ENCODE measurements around the gene CDCA3.
A peak's percentile ranks its signal among the peaks of the same experiment; 100 is the strongest.

The CDCA3 gene

DNA sequence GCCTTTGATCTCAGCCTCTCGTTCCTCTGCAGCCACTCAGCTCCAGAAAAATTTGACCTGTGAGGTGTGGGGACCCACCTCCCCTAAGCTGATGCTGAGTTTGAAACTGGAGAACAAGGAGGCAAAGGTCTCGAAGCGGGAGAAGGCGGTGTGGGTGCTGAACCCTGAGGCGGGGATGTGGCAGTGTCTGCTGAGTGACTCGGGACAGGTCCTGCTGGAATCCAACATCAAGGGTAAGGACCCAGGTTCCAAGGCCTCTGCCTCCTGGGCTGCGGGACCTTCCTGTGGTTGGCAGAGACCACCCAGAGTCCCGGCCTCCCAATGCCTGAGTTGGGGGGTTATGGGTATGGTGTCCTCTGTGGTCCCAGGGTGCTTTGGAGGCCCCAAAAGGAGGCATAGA lies 34.0 kb downstream of the CDCA3 start:
- Histone ChIP-seq H3K4me1 (ENCODE audit: control insufficient read depth in 2 of 2, insufficient read depth in 1 of 2, low read depth in 1 of 2, low read length in 2 of 2) (peaks cover 38% of the 10 kb centered on the region in 2 donors), H3K18ac (ENCODE audit: low read length) (no peak overlapping the region), H3K36me3 (replicated peaks in 1 of 2; ENCODE audit: control insufficient read depth in 2 of 2, insufficient read depth in 2 of 2, low read length in 2 of 2) (no peaks in the 10 kb centered on the region), H2AFZ (ENCODE audit: low read length) (no peak overlapping the region), H2BK15ac (ENCODE audit: low read length) (no peak overlapping the region), H4K8ac (ENCODE audit: low read depth, low read length) (no peak overlapping the region), H3K9me3 (replicated peaks in 1 of 2; ENCODE audit: control insufficient read depth in 2 of 2, insufficient read depth in 1 of 2, low read depth in 1 of 2, low read length in 2 of 2) (peaks cover 0 to 4% of the 10 kb centered on the region in 2 donors), H3K14ac (ENCODE audit: low read length) (no peak overlapping the region), H3K27ac (replicated peaks; ENCODE audit: low read length) (no peak overlapping the region), H3K4ac (ENCODE audit: low read length) (no peak overlapping the region), H2BK5ac (ENCODE audit: low read length) (peak overlapping the region; percentile 33), H3K4me3 (ENCODE audit: low read length in 2 of 2) (no peak overlapping the region), H4K91ac (ENCODE audit: low read depth, low read length, poor library complexity) (no peak overlapping the region), H3K4me2 (ENCODE audit: insufficient read depth, low read length, poor library complexity, severe bottlenecking) (no peak overlapping the region), H3K9ac (ENCODE audit: low read depth, low read length, poor library complexity) (no peak overlapping the region), H2BK120ac (ENCODE audit: low read depth, low read length) (no peak overlapping the region), H3K23ac (ENCODE audit: low read depth, low read length, poor library complexity) (no peak overlapping the region), H3K27me3 (ENCODE audit: control insufficient read depth in 3 of 3, insufficient read depth in 3 of 3, low read depth in 1 of 3, low read length in 3 of 3) (no peaks in the 10 kb centered on the region), H2AK5ac (ENCODE audit: low read depth, low read length) (peak overlapping the region; percentile 3), H3K79me1 (ENCODE audit: low read depth, low read length) (peaks cover 2% of the 10 kb centered on the region), H2BK12ac (ENCODE audit: low read length) (peak overlapping the region; percentile 51)
- DNase-seq (ENCODE audit: low spot score) = no peak
- WGBS, 2 donors (ENCODE audit: extremely low coverage in 2 of 2, insufficient read length in 2 of 2, insufficient replicate concordance in 1 of 2) = no CpG with 5 or more reads among the region's 8 CpGs

DNA sequence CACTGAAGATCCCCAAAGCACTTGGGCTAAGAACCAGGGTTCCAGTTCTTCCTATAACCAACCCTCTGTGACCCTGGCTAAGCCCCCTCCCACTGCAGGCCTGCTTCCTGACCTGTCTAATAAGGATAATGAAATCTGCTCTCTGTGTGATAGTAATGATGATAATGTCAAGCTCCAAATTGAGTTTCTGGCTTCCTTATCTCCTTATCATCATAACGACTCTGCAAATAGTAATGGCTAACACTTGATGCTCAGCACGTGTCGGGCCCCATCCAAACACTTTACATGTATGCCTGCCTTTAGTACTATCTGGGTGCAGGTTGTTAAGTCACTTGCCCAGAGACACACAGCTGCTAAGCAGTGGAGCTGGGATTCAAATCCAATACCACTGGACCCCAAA lies 34.5 kb downstream of the CDCA3 start:
- no peak overlapping the region for H3K23ac ChIP-seq (ENCODE audit: low read depth, low read length, poor library complexity)

DNA sequence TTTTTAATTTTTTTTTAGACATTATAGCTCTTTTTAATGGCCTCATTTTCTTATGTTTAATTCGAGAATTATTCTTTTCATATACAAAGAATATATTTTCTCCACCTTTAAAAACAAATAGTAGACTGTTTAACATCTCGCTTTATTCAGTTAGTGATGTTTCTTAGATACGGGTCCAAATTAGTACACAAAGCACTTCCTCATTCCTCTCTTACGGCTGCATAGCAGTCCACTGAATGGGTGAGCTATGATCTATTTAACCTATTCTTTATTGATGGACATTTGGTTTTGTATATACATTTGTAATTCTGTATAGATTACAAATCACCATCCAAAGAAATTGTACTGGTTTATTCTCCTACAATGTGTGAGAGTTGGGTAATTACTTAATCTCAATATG lies 37.7 kb downstream of the CDCA3 start:
- H2BK15ac ChIP-seq (ENCODE audit: low read length) = no peak overlapping the region
- no peak overlapping the region for H3K14ac ChIP-seq (ENCODE audit: low read length)
- no peak overlapping the region for H2BK12ac ChIP-seq (ENCODE audit: low read length)
- H2BK120ac ChIP-seq (ENCODE audit: low read depth, low read length) = no peak overlapping the region
- no peak overlapping the region for H2AFZ ChIP-seq (ENCODE audit: low read length)
- peaks cover 0 to 4% of the 10 kb centered on the region in 2 donors for H3K9me3 ChIP-seq (replicated peaks in 1 of 2; ENCODE audit: control insufficient read depth in 2 of 2, insufficient read depth in 1 of 2, low read depth in 1 of 2, low read length in 2 of 2)
- H3K4me1 ChIP-seq (ENCODE audit: control insufficient read depth in 2 of 2, insufficient read depth in 1 of 2, low read depth in 1 of 2, low read length in 2 of 2) = peaks cover 9 to 10% of the 10 kb centered on the region in 2 donors
- H3K79me1 ChIP-seq (ENCODE audit: low read depth, low read length) = peaks cover 2% of the 10 kb centered on the region
- H3K36me3 ChIP-seq (replicated peaks in 1 of 2; ENCODE audit: control insufficient read depth in 2 of 2, insufficient read depth in 2 of 2, low read length in 2 of 2) = no peaks in the 10 kb centered on the region
- H2AK5ac ChIP-seq (ENCODE audit: low read depth, low read length) = no peak overlapping the region
- no peak overlapping the region for H4K91ac ChIP-seq (ENCODE audit: low read depth, low read length, poor library complexity)
- no peak overlapping the region for H3K4me3 ChIP-seq (ENCODE audit: low read length in 2 of 2)
- no peak overlapping the region for H3K18ac ChIP-seq (ENCODE audit: low read length)
- no peak overlapping the region for H2BK5ac ChIP-seq (ENCODE audit: low read length)
- H3K23ac ChIP-seq (ENCODE audit: low read depth, low read length, poor library complexity) = no peak overlapping the region
- no peaks in the 10 kb centered on the region for H3K27me3 ChIP-seq (ENCODE audit: control insufficient read depth in 3 of 3, insufficient read depth in 3 of 3, low read depth in 1 of 3, low read length in 3 of 3)
- no peak overlapping the region for H3K4me2 ChIP-seq (ENCODE audit: insufficient read depth, low read length, poor library complexity, severe bottlenecking)
- no peak for DNase-seq (ENCODE audit: low spot score)
- no peak overlapping the region for H3K9ac ChIP-seq (ENCODE audit: low read depth, low read length, poor library complexity)
- no peak overlapping the region for H3K4ac ChIP-seq (ENCODE audit: low read length)
- no peak overlapping the region for H4K8ac ChIP-seq (ENCODE audit: low read depth, low read length)
- no peak overlapping the region for H3K27ac ChIP-seq (replicated peaks; ENCODE audit: low read length)
- no CpG with 5 or more reads among the region's 4 CpGs for WGBS, 2 donors (ENCODE audit: extremely low coverage in 2 of 2, insufficient read length in 2 of 2, insufficient replicate concordance in 1 of 2)

More for the DNA sequence above, 34.5 kb downstream of the CDCA3 start:
- Histone ChIP-seq H3K36me3 (replicated peaks in 1 of 2; ENCODE audit: control insufficient read depth in 2 of 2, insufficient read depth in 2 of 2, low read length in 2 of 2) (no peaks in the 10 kb centered on the region), H3K79me1 (ENCODE audit: low read depth, low read length) (peaks cover 2% of the 10 kb centered on the region), H2BK12ac (ENCODE audit: low read length) (no peak overlapping the region), H3K9me3 (replicated peaks in 1 of 2; ENCODE audit: control insufficient read depth in 2 of 2, insufficient read depth in 1 of 2, low read depth in 1 of 2, low read length in 2 of 2) (peaks cover 0 to 4% of the 10 kb centered on the region in 2 donors), H2AFZ (ENCODE audit: low read length) (no peak overlapping the region), H2BK120ac (ENCODE audit: low read depth, low read length) (no peak overlapping the region), H3K14ac (ENCODE audit: low read length) (no peak overlapping the region), H3K27me3 (ENCODE audit: control insufficient read depth in 3 of 3, insufficient read depth in 3 of 3, low read depth in 1 of 3, low read length in 3 of 3) (no peaks in the 10 kb centered on the region), H3K4ac (ENCODE audit: low read length) (no peak overlapping the region), H4K91ac (ENCODE audit: low read depth, low read length, poor library complexity) (no peak overlapping the region), H3K4me3 (ENCODE audit: low read length in 2 of 2) (no peak overlapping the region), H2BK5ac (ENCODE audit: low read length) (no peak overlapping the region), H2AK5ac (ENCODE audit: low read depth, low read length) (no peak overlapping the region), H2BK15ac (ENCODE audit: low read length) (no peak overlapping the region), H3K4me1 (ENCODE audit: control insufficient read depth in 2 of 2, insufficient read depth in 1 of 2, low read depth in 1 of 2, low read length in 2 of 2) (peaks cover 35% of the 10 kb centered on the region in 2 donors), H3K4me2 (ENCODE audit: insufficient read depth, low read length, poor library complexity, severe bottlenecking) (no peak overlapping the region), H3K9ac (ENCODE audit: low read depth, low read length, poor library complexity) (no peak overlapping the region), H3K27ac (replicated peaks; ENCODE audit: low read length) (no peak overlapping the region), H4K8ac (ENCODE audit: low read depth, low read length) (no peak overlapping the region), H3K18ac (ENCODE audit: low read length) (no peak overlapping the region)
- WGBS, 2 donors (ENCODE audit: extremely low coverage in 2 of 2, insufficient read length in 2 of 2, insufficient replicate concordance in 1 of 2) = no CpG with 5 or more reads among the region's 3 CpGs
- DNase-seq (ENCODE audit: low spot score) = no peak

DNA sequence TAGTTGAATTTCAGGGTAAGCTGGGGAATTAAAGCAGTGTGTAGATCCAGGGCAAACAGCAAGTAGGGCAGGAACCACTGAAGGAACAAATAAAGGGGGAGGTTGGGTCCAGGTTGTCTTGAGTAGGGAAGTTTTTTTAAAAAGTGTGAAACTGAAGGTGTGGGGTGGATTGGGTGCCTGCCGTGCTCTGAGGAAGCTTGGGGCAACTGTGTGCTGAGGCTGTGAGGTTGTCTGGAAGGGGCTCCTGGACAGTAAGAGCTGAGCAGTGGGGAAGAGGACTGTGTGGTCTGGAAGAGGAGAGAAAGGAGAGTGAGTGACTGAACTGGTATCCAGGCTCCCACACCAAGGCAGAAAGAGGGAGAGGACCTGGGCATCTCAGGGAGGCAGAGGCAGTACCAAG lies 40.3 kb downstream of the CDCA3 start:
- WGBS, 2 donors (ENCODE audit: extremely low coverage in 2 of 2, insufficient read length in 2 of 2, insufficient replicate concordance in 1 of 2) = no CpG with 5 or more reads among the region's 1 CpG
- Histone ChIP-seq H3K4me2 (ENCODE audit: insufficient read depth, low read length, poor library complexity, severe bottlenecking) (no peak overlapping the region), H3K9me3 (replicated peaks in 1 of 2; ENCODE audit: control insufficient read depth in 2 of 2, insufficient read depth in 1 of 2, low read depth in 1 of 2, low read length in 2 of 2) (no peaks in the 10 kb centered on the region), H3K14ac (ENCODE audit: low read length) (no peak overlapping the region), H2AFZ (ENCODE audit: low read length) (peak overlapping the region; percentile 53), H3K4me3 (ENCODE audit: low read length in 2 of 2) (no peak overlapping the region), H4K8ac (ENCODE audit: low read depth, low read length) (no peak overlapping the region), H2BK120ac (ENCODE audit: low read depth, low read length) (no peak overlapping the region), H4K91ac (ENCODE audit: low read depth, low read length, poor library complexity) (no peak overlapping the region), H2BK12ac (ENCODE audit: low read length) (no peak overlapping the region), H2BK5ac (ENCODE audit: low read length) (no peak overlapping the region), H3K23ac (ENCODE audit: low read depth, low read length, poor library complexity) (no peak overlapping the region), H3K18ac (ENCODE audit: low read length) (no peak overlapping the region), H3K27ac (replicated peaks; ENCODE audit: low read length) (no peak overlapping the region), H2BK15ac (ENCODE audit: low read length) (no peak overlapping the region), H3K9ac (ENCODE audit: low read depth, low read length, poor library complexity) (no peak overlapping the region), H3K79me1 (ENCODE audit: low read depth, low read length) (no peaks in the 10 kb centered on the region), H2AK5ac (ENCODE audit: low read depth, low read length) (no peak overlapping the region), H3K4me1 (ENCODE audit: control insufficient read depth in 2 of 2, insufficient read depth in 1 of 2, low read depth in 1 of 2, low read length in 2 of 2) (no peaks in the 10 kb centered on the region), H3K36me3 (replicated peaks in 1 of 2; ENCODE audit: control insufficient read depth in 2 of 2, insufficient read depth in 2 of 2, low read length in 2 of 2) (no peaks in the 10 kb centered on the region), H3K27me3 (ENCODE audit: control insufficient read depth in 3 of 3, insufficient read depth in 3 of 3, low read depth in 1 of 3, low read length in 3 of 3) (no peaks in the 10 kb centered on the region), H3K4ac (ENCODE audit: low read length) (no peak overlapping the region)
- no peak for DNase-seq (ENCODE audit: low spot score)

Data from neuronal stem cell (in vitro differentiated cells).